Kidney (tissue), 14 donors: ENCODE results near the gene PLEK2. TPM values are rescaled to one million over a fixed set of nuclear protein-coding genes. Genes with fewer than 3 reads are reported as not detected.
"Not testable (repeated sequence)": the region's sequence is repeated elsewhere in the genome, so short reads cannot be mapped to it uniquely, and the experiment has no call there.

Experiments used
- DNase-seq, 5 donors: peaks; one replicate each; pipeline ENCODE4 v3.0.0-alpha.2; 2013 to 2020
- FAIRE-seq: peaks from 2 replicates; lab custom pipeline; 2012; peaks lifted over from hg19 to GRCh38; lab: Jason Lieb, UNC
- H3K27ac ChIP-seq, 2 donors: one replicate each; pipeline ENCODE4 v1.7.0; 2013; ENCODE audit warnings: low read depth in 2 of 2, low read length in 2 of 2, inconsistent platforms in 1 of 2
- H3K27me3 ChIP-seq: one replicate; pipeline ENCODE4 v1.7.1; 2013; ENCODE audit warnings: low read length, inconsistent platforms; ENCODE audit not compliant: control insufficient read depth, insufficient read depth
- H3K36me3 ChIP-seq, 3 donors: one replicate each; pipeline versions ENCODE4 v1.7.0 to v1.7.1; 2013; ENCODE audit warnings: low read length in 3 of 3, control low read depth in 1 of 3, inconsistent platforms in 1 of 3; ENCODE audit not compliant: insufficient read depth in 3 of 3, control insufficient read depth in 2 of 3
- H3K4me1 ChIP-seq, 3 donors: one replicate each; pipeline versions ENCODE4 v1.7.0 to v1.7.1; 2013; ENCODE audit warnings: low read length in 3 of 3, inconsistent platforms in 1 of 3, low read depth in 1 of 3; ENCODE audit not compliant: control insufficient read depth in 2 of 3, insufficient read depth in 2 of 3
- H3K4me3 ChIP-seq, 3 donors: one replicate each; pipeline versions ENCODE4 v1.7.0 to v1.8.1; 2013; ENCODE audit warnings: low read length in 3 of 3, control low read depth in 1 of 3, inconsistent platforms in 1 of 3
- H3K9ac ChIP-seq, 3 donors: one replicate each; pipeline versions ENCODE4 v1.7.0 to v1.7.1; 2013; ENCODE audit warnings: low read length in 3 of 3, control low read depth in 1 of 3, inconsistent platforms in 1 of 3
- H3K9me3 ChIP-seq, 3 donors: one replicate each; pipeline versions ENCODE4 v1.7.0 to v1.7.1; 2013; ENCODE audit warnings: low read length in 3 of 3, control low read depth in 1 of 3, inconsistent platforms in 1 of 3; ENCODE audit not compliant: control insufficient read depth in 2 of 3, insufficient read depth in 1 of 3
- CTCF ChIP-seq: IDR thresholded peaks from 3 replicates; pipeline ENCODE4 v1.5.1; 2012; ENCODE audit warnings: mild to moderate bottlenecking, moderate library complexity, borderline replicate concordance; ENCODE audit not compliant: insufficient read depth; ENCODE audit errors: extremely low read depth
- intact Hi-C: fragments of 100-400 bp; cut with DNase I; formaldehyde crosslinking; loops from one replicate; pipeline ENCODE4 v1.11.1; 2022
- microRNA-seq: library from miRNA; unstranded; fragments of <30 nt; microRNA quantifications from one replicate; pipeline ENCODE4 v1.2.0, GENCODE V29; 2020
- polyA plus RNA-seq: library from polyadenylated mRNA; stranded (reverse); fragments of 350-450 nt; fragmentation: Illumina TruSeq; extraction: RNeasy Lipid Tissue Mini Kit (QIAGEN cat#74804); gene quantifications from one replicate; pipeline ENCODE4 v1.2.3, GENCODE V29; 2014; ENCODE audit warnings: low read depth, low replicate concordance; ENCODE audit not compliant: insufficient read depth
- total RNA-seq: library from RNA; stranded (reverse); fragmentation: NEBNext Ultra II Directional; extraction: Animal tissue kit (Norgen Biotek cat#: 25700); gene quantifications from one replicate; pipeline ENCODE4 v1.2.1, GENCODE V29; 2021
- donor health status: control.
- donor health status: control.
- donor health status: control.
- donor health status: control.
- donor health status: control.
- donor health status: DM: yes; HTN: yes; CAD: no.
- donor health status: Normal renal cell carcinoma (clear cell type).

Gene PLEK2
- total and polyA plus RNA-seq, 2 donors from 2014 or later = 10.8 to 11.4 TPM

GRCh38 chr14:67345583-67345982, 66.4 kb downstream of the PLEK2 start:
- Histone ChIP-seq H3K4me1 (no peaks in the 10 kb centered on the region), H3K9ac (no peak overlapping the region), H3K36me3 (peaks cover 10 to 43% (median 27%) of the 10 kb centered on the region in 3 donors), H3K4me3 (no peak overlapping the region), H3K9me3 (no peaks in the 10 kb centered on the region), H3K27me3 (no peaks in the 10 kb centered on the region), H3K27ac (no peak overlapping the region)
- no peak for FAIRE-seq
- intact Hi-C loops = no loop called here
- TF ChIP-seq CTCF = no peak
- no peak for DNase-seq

- Histone ChIP-seq H3K4me3 (no peak overlapping the region), H3K36me3 (peaks cover 6 to 29% (median 20%) of the 10 kb centered on the region in 3 donors), H3K27me3 (no peaks in the 10 kb centered on the region), H3K4me1 (no peaks in the 10 kb centered on the region), H3K9ac (no peak overlapping the region), H3K27ac (no peak overlapping the region), H3K9me3 (no peaks in the 10 kb centered on the region)
- FAIRE-seq (no peak), DNase-seq (no peak)
- intact Hi-C loops = no loop called here
- TF ChIP-seq CTCF = no peak
These were observed 68.2 kb downstream of the PLEK2 start for GRCh38 chr14:67343601-67344230.

- H3K4me3 ChIP-seq, H3K9ac ChIP-seq, H3K9me3 ChIP-seq, FAIRE-seq, DNase-seq, H3K4me1 ChIP-seq, H3K27me3 ChIP-seq, H3K27ac ChIP-seq, intact Hi-C loops: not testable (repeated sequence)
- peaks cover 6 to 36% (median 27%) of the 10 kb centered on the region in 3 donors for H3K36me3 ChIP-seq
These were observed 70.7 kb downstream of the PLEK2 start for GRCh38 chr14:67341231-67341630.

Small RNA genes within 50 kb of the gene (microRNA-seq; reads per million reads assigned to microRNA genes)
- not detected for gene MIR5694

Other genes with a start within 250 kb of the PLEK2 start
- 0.28 TPM for gene GARIN2, start 222.7 kb downstream of the PLEK2 start, total RNA-seq
- gene GARIN2, start 222.7 kb downstream of the PLEK2 start, polyA plus RNA-seq = 0.67 TPM
- 33.3 TPM for gene PALS1, start 170.7 kb downstream of the PLEK2 start, total RNA-seq
- 20.6 TPM for gene PALS1, start 170.7 kb downstream of the PLEK2 start, polyA plus RNA-seq
- 91.5 TPM for gene ATP6V1D, start 52.4 kb downstream of the PLEK2 start, total RNA-seq
- 200 TPM for gene ATP6V1D, start 52.4 kb downstream of the PLEK2 start, polyA plus RNA-seq
- gene EIF2S1, start 51.8 kb downstream of the PLEK2 start, total RNA-seq = 78.2 TPM
- gene EIF2S1, start 51.8 kb downstream of the PLEK2 start, polyA plus RNA-seq = 52.8 TPM
- gene TMEM229B, start 76.6 kb upstream of the PLEK2 start, total RNA-seq = 7.8 TPM
- 3.1 TPM for gene TMEM229B, start 76.6 kb upstream of the PLEK2 start, polyA plus RNA-seq
- gene PLEKHH1, start 121.1 kb upstream of the PLEK2 start, total RNA-seq = 26.2 TPM
- gene PLEKHH1, start 121.1 kb upstream of the PLEK2 start, polyA plus RNA-seq = 9.1 TPM
- gene PIGH, start 188.1 kb upstream of the PLEK2 start, total RNA-seq = 31.7 TPM
- gene PIGH, start 188.1 kb upstream of the PLEK2 start, polyA plus RNA-seq = 44.9 TPM
- gene ARG2, start 207.8 kb upstream of the PLEK2 start, total RNA-seq = 19.2 TPM
- gene ARG2, start 207.8 kb upstream of the PLEK2 start, polyA plus RNA-seq = 77.0 TPM